Measurements from ENCODE around the gene GDI1. TPM values are rescaled to one million over a fixed set of nuclear protein-coding genes. Genes with fewer than 3 reads are reported as not detected.

The GDI1 gene
- total RNA-seq, 1 experiment from 2014 or later: 116 TPM

DNA sequence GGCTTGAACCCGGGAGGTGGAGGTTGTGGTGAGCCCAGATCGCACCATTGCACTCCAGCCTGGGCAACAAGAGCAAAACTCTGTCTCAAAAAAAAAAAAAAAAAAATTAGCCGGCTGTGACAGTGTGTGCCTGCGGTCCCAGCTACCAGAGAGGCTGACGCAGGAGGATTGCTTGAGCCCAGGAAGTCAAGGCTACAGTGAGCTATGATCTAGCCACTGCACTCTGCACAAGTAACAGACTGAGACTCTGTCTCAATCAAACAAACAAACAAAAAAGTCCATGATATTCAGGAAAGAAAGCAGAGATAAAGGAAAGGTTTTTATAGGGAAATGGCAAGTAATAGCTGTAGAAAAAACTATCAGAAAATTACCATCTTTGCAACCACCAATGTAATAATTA, 44.2 kb downstream of the GDI1 start:
- Histone ChIP-seq H3K36me3 (ENCODE audit: low read depth) (no peaks in the 10 kb centered on the region), H4K20me1 (ENCODE audit: insufficient read depth) (no peaks in the 10 kb centered on the region), H3K4me1 (replicated peaks; ENCODE audit: insufficient read depth) (peaks cover 19% of the 10 kb centered on the region), H2AFZ (no peak overlapping the region), H3F3A (ENCODE audit: insufficient read depth, low read depth) (no peaks in the 10 kb centered on the region; the same call in 1 of the 2 replicates), H3K27ac (no peak overlapping the region), H3K27me3 (ENCODE audit: insufficient read depth, low read depth) (no peaks in the 10 kb centered on the region), H3K4me2 (no peak overlapping the region), H3K79me2 (ENCODE audit: low read depth) (peaks cover 14% of the 10 kb centered on the region), H3K9me2 (ENCODE audit: insufficient read depth) (no peaks in the 10 kb centered on the region), H3K9me3 (ENCODE audit: insufficient read depth, low read depth) (no peaks in the 10 kb centered on the region), H3K4me3 (no peak overlapping the region)
- ChIA-PET CTCF (interaction anchor here (0.6 to 0.7 kb wide), 2 partner anchors 8 to 52 kb away, joined by 4 read pairs; no protein-coding TSS in a partner anchor), POLR2A (ENCODE audit: unreplicated experiment) (no interaction called here)
- TF ChIP-seq, protein P1, sequence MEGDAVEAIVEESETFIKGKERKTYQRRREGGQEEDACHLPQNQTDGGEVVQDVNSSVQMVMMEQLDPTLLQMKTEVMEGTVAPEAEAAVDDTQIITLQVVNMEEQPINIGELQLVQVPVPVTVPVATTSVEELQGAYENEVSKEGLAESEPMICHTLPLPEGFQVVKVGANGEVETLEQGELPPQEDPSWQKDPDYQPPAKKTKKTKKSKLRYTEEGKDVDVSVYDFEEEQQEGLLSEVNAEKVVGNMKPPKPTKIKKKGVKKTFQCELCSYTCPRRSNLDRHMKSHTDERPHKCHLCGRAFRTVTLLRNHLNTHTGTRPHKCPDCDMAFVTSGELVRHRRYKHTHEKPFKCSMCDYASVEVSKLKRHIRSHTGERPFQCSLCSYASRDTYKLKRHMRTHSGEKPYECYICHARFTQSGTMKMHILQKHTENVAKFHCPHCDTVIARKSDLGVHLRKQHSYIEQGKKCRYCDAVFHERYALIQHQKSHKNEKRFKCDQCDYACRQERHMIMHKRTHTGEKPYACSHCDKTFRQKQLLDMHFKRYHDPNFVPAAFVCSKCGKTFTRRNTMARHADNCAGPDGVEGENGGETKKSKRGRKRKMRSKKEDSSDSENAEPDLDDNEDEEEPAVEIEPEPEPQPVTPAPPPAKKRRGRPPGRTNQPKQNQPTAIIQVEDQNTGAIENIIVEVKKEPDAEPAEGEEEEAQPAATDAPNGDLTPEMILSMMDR (conservative IDR thresholded peaks at IDR 0.05): no peak
- TF ChIP-seq EZH2 (IDR thresholded peaks at IDR 0.05; ENCODE audit: low read depth): no peak
- BruUV-seq (replicated peaks): no TSS peak
- DNase-seq: no peak
- intact Hi-C loops (cut with micrococcal nuclease; ENCODE audit: unreplicated experiment): no loop called here

DNA sequence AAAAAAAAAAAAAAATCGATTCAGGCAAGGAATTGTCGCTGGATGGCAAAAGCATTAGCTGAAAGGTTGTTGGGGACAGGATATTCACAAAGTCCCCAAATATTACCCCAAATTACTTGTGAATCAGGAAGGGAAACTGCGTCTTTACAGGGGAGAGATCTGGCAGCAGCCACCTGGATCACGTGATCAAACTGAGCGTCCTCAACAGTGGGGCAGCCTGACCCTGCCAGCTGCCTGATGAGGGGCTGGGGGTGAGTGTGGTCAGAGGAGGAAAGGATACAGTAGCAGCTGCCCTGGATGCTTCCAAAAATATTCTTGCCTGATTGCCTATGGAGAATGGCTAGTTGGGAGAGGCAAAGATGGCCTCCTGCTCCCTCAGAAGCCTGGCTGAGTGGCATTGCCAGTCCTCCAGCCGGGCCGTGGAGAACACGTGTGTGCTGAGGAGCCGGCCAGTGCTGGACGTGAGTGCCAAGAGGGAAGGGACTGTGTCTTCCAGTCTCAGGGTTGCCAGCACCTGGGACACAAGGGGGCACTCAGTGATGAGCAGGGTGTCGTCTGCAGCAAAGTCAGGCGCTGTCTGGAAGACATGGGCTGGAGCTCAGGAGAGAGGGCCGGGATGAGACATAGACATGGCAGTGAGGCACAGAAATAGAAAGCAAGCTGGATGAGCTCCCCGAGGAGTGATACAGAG, 45.1 kb downstream of the GDI1 start:
- intact Hi-C loops (cut with micrococcal nuclease; ENCODE audit: unreplicated experiment): no loop called here
- peaks cover 19% of the 10 kb centered on the region for H3K4me1 ChIP-seq (replicated peaks; ENCODE audit: insufficient read depth)
- no peak overlapping the region for H3K4me2 ChIP-seq
- H2AFZ ChIP-seq: no peak overlapping the region
- no TSS peak for BruUV-seq (replicated peaks)
- no peak for DNase-seq
- ChIA-PET CTCF (interaction anchor here (0.6 kb wide), 1 partner anchor 55 kb away, joined by 3 read pairs; no protein-coding TSS in a partner anchor), POLR2A (ENCODE audit: unreplicated experiment) (interaction anchor here (0.6 kb wide), 2 partner anchors 20 to 63 kb away, joined by 6 to 23 read pairs; no protein-coding TSS in a partner anchor)
- H3K4me3 ChIP-seq: no peak overlapping the region
- no peaks in the 10 kb centered on the region for H3K9me3 ChIP-seq (ENCODE audit: insufficient read depth, low read depth)
- H3K79me2 ChIP-seq (ENCODE audit: low read depth): peaks cover 14% of the 10 kb centered on the region
- no peaks in the 10 kb centered on the region for H3K27me3 ChIP-seq (ENCODE audit: insufficient read depth, low read depth)
- H3F3A ChIP-seq (ENCODE audit: insufficient read depth, low read depth): peaks cover 4% of the 10 kb centered on the region; the same call in 1 of the 2 replicates
- TF ChIP-seq, protein P1 (conservative IDR thresholded peaks at IDR 0.05): no peak
- TF ChIP-seq EZH2 (IDR thresholded peaks at IDR 0.05; ENCODE audit: low read depth): no peak
- H3K9me2 ChIP-seq (ENCODE audit: insufficient read depth): no peaks in the 10 kb centered on the region
- H3K27ac ChIP-seq: no peak overlapping the region
- no peaks in the 10 kb centered on the region for H3K36me3 ChIP-seq (ENCODE audit: low read depth)
- no peaks in the 10 kb centered on the region for H4K20me1 ChIP-seq (ENCODE audit: insufficient read depth)

- CTCF ChIA-PET: no interaction called here
- no peak for TF ChIP-seq EZH2 (IDR thresholded peaks at IDR 0.05; ENCODE audit: low read depth)
- TF ChIP-seq, protein P1 (conservative IDR thresholded peaks at IDR 0.05): no peak
- BruUV-seq (replicated peaks): no TSS peak
- H4K20me1 ChIP-seq (ENCODE audit: insufficient read depth): no peaks in the 10 kb centered on the region
- peaks cover 14% of the 10 kb centered on the region for H3K79me2 ChIP-seq (ENCODE audit: low read depth)
- H3K4me1 ChIP-seq (replicated peaks; ENCODE audit: insufficient read depth): peaks cover 19% of the 10 kb centered on the region
- no peak overlapping the region for H3K27ac ChIP-seq
- intact Hi-C loops (cut with micrococcal nuclease; ENCODE audit: unreplicated experiment): no loop called here
- no peak for DNase-seq
- no peak overlapping the region for H2AFZ ChIP-seq
- H3F3A ChIP-seq (ENCODE audit: insufficient read depth, low read depth): peaks cover 6% of the 10 kb centered on the region; the same call in 1 of the 2 replicates
- H3K27me3 ChIP-seq (ENCODE audit: insufficient read depth, low read depth): no peaks in the 10 kb centered on the region
- no peak overlapping the region for H3K4me2 ChIP-seq
- POLR2A ChIA-PET (ENCODE audit: unreplicated experiment): interaction anchor here (0.6 kb wide), 1 partner anchor 19 kb away, joined by 6 read pairs; no protein-coding TSS in a partner anchor
- no peaks in the 10 kb centered on the region for H3K9me2 ChIP-seq (ENCODE audit: insufficient read depth)
- no peaks in the 10 kb centered on the region for H3K9me3 ChIP-seq (ENCODE audit: insufficient read depth, low read depth)
- no peaks in the 10 kb centered on the region for H3K36me3 ChIP-seq (ENCODE audit: low read depth)
- H3K4me3 ChIP-seq: no peak overlapping the region
These were observed 45.8 kb downstream of the GDI1 start for GRCh38 chrX:154482786-154483185.

All from PC-9 (cell line).